ENCODE measurements around the gene WNT1.

WNT1 gene

GRCh38 chr12:49010092-49010668 lies 32.1 kb downstream of the WNT1 start:
- no peak for TF ChIP-seq CTCF (conservative IDR thresholded peaks at IDR 0.05; ENCODE audit: low read length)
- DNase-seq (ENCODE audit: low read depth) = no peak
- no peak overlapping the region for H3K4me3 ChIP-seq (ENCODE audit: low read length)

GRCh38 chr12:49012739-49013138 lies 34.6 kb downstream of the WNT1 start:
- DNase-seq (ENCODE audit: low read depth) = no peak

GRCh38 chr12:49013428-49013827 lies 35.3 kb downstream of the WNT1 start:
- H3K4me3 ChIP-seq (ENCODE audit: low read length) = no peak overlapping the region
- no peak for DNase-seq (ENCODE audit: low read depth)
- TF ChIP-seq CTCF (conservative IDR thresholded peaks at IDR 0.05; ENCODE audit: low read length) = no peak

More at GRCh38 chr12:49012739-49013138, 34.6 kb downstream of the WNT1 start:
- no peak for TF ChIP-seq CTCF (conservative IDR thresholded peaks at IDR 0.05; ENCODE audit: low read length)
- no peak overlapping the region for H3K4me3 ChIP-seq (ENCODE audit: low read length)

GRCh38 chr12:49014547-49014946 lies 36.4 kb downstream of the WNT1 start:
- peak; percentile 51 for DNase-seq (ENCODE audit: low read depth)
- H3K4me3 ChIP-seq (ENCODE audit: low read length) = no peak overlapping the region
- peak; percentile 56 for TF ChIP-seq CTCF (conservative IDR thresholded peaks at IDR 0.05; ENCODE audit: low read length)

- no peak for DNase-seq (ENCODE audit: low read depth)
- no peak overlapping the region for H3K4me3 ChIP-seq (ENCODE audit: low read length)
- no peak for TF ChIP-seq CTCF (conservative IDR thresholded peaks at IDR 0.05; ENCODE audit: low read length)
Observed at GRCh38 chr12:49015196-49015595, 37.1 kb downstream of the WNT1 start.

GRCh38 chr12:49017891-49018260 lies 39.8 kb downstream of the WNT1 start:
- H3K4me3 ChIP-seq (ENCODE audit: low read length) = peak overlapping the region; percentile 96
- TF ChIP-seq CTCF (conservative IDR thresholded peaks at IDR 0.05; ENCODE audit: low read length) = no peak
- DNase-seq (ENCODE audit: low read depth) = peak; percentile 58

- peak within 1 kb of the TSS; percentile 96 for H3K4me3 ChIP-seq (ENCODE audit: low read length)
- peak; percentile 57 for TF ChIP-seq CTCF (conservative IDR thresholded peaks at IDR 0.05; ENCODE audit: low read length)
- DNase-seq (ENCODE audit: low read depth) = peak; percentile 97
Observed at GRCh38 chr12:49018261-49019119, 40.4 kb downstream of the WNT1 start, which contains the start of gene PRKAG1. Gene PRKAG1 (minus strand): TSS chr12:49018776. CDS start chr12:49018740, 36 bp downstream.
